Epidermal melanocyte (primary cell): ENCODE measurements around the gene CD53.
"Not testable (repeated sequence)": the region's sequence is repeated elsewhere in the genome, so short reads cannot be mapped to it uniquely, and the experiment has no call there.

Experiments used
- DNase-seq: peaks from one replicate; pipeline ENCODE4 v3.0.0; 2011; ENCODE audit warnings: low spot score; ENCODE audit not compliant: insufficient read length

The CD53 gene

DNA sequence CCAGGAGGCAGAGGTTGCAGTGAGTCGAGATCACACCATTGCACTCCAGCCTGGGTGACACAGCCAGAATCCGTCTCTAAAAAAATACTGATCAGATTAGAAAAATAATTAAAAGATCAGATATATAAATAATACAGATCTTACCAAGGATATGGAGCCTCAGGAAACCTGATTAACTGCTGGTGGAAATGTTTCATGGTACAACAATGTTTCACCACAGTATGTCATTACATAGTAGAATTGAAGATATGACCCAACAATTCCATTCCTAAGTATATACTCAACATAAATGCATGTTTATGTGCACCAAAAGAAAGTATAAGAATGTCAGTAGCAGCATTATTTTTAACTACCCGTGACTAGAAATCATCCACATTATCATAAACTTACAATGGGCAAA is 41.7 kb downstream of the CD53 start:
- DNase-seq: no peak

DNA sequence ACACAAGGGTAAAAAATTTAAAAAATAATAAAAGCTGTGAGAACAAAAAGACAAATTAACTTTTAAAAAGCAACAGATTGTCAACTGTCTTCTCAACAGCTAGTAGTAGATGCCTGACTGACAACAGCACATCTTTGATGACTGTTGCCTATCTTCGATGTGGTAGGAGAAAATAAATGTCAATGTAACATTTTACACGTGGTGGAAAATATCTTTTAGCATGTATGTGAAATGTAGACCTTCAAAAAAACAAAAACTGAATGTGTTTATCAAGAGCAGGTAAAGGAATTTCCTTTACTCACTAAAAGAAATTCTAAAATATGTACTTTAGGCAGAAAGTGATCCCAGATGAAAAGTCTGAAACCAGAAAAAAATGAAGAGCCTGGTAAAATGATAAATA is 42.9 kb downstream of the CD53 start:
- DNase-seq: no peak

DNA sequence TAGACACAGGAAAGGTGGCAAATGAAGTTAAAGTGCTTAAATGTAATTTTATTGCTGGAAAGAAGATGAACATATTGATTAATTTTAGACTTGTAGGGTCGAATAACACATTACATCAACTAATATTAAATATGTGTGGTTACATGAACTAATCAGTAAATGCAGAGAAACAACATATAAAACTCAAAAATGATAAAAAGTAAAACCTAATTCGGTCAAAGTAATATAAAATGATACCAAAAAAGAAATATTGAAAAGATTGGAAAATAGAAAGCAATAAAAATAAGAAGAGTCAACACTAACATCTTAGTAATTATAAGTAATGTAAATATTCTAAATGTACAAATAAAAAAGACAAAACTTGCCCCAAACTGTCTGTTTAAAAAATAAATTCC is 43.3 kb downstream of the CD53 start:
- no peak for DNase-seq

DNA sequence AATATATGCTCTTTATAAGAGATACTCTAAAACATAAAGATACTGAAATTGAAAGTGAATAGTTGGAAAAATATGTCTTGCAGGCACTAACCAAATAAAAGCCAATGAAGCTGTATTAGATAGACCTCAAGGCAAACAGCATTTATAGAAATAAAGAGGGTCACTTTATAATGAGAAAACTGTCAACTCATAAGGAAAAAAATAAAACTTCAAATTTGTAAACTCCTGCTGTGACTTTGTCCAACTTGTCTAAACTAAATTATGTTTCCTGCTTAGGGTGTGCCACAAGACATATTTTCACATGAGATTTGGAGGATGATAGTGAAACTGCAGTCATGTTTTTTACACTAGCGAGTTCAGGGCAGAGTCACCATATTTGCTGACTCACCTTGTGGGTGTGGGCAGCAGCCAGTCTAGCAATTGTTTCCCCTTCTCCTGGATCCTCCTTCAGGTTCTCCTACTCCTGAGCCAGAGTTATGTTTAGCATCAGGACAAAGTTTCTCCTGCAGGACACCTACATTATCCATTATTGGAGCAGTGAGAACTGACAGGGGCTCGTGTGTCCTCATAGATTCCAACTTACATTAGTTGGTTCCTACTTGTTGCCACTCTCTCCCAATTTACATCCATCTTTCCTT is 43.8 kb downstream of the CD53 start:
- no peak for DNase-seq

DNA sequence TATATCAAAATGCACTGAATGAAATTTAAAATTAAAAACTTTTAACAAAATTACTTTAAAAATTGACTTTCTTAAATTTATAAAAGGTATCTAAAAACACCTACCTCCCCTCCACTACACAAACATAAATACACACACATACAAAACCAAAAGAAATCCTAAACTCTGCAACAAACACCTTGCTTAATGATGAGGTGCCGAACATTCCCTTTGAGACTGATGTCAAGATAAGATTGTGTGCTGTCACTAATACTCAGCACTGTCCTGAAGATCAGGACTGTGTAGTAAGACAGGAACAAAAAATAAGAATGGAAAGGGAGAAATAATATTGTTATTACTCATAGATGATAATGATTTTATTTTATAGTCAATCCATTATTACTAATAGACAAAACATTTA is 45.1 kb downstream of the CD53 start:
- no peak for DNase-seq

DNA sequence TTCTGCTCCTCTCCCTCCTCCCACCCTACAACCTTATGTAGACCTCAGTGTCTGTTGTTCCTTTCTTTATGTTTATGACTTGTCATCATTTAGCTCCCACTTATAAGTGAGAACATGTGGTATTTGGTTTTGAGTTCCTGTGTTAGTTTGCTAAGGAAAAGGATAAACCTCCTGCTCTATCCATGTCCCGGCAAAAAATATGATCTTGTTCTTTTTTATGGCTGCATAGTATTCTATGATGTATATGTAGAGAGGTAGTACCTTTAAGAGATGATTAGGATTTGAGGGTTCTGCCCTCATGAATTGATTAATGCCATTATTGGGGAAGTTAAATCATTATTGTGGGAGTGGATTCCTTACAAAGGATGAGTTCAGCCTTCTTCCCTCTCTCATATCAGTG is 49.0 kb downstream of the CD53 start:
- no peak for DNase-seq

DNA sequence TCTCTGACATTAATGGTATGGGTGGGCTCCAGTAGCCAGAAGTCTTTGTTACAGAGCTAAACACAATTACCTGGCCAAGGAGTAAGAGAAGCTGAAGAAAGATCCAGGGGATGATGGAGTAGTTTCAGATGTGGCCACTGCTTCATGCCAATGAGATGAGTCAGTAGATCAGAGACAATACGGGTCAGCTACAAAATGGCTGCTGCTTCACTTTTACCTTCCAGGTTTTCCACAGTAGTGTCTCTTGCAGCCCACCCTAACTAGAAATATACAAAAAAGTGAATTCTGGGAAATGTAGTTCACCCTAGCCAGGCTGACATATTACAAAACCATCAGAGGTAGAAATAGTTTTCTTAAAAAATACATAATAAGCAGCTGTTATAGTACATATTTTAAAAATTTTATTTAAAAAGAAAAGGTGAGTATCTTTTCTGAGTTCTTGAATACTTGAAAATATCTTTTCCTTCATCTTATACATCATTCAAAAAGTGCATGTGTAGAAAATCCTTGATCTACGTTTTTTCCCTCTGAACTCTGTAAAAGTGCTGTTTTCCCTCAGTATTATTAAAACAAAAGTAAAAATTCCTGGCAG is 54.6 kb downstream of the CD53 start:
- DNase-seq: no peak

DNA sequence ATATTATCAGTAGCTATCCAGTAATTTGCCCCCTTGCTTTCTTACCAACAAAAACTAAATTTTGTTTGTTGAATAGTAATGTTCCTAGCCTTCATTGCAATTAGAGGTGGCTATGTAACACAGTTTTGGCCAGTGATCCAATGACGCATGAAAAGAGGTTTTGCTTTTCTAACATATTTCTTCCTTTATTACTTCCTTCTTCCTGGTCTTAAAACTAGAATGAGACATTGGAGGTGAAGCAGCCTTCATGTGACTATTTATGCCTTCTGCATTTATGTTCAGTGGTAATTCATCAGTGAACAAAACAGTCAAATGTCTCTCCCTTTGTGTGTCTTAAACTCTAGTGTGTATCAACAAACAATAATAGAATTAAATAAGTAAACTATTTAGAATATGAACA is 55.2 kb downstream of the CD53 start:
- no peak for DNase-seq

DNA sequence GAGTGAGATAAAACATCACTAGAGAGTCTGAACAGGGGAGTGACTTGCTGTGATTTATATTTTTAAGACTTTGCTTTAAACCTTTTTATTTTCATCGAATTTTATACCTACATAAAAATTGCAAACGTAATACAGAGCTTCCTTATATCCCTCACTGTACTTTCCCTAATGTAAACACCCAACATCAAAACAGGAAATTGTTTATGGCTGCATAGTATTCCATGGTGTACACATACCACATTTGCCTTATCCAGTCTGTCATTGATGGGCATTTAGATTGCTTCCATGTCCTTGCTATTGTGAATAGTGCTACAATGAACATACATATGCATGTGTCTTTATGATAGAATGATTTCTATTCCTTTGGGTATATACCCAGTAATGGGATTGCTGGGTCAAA is 56.0 kb downstream of the CD53 start:
- no peak for DNase-seq

DNA sequence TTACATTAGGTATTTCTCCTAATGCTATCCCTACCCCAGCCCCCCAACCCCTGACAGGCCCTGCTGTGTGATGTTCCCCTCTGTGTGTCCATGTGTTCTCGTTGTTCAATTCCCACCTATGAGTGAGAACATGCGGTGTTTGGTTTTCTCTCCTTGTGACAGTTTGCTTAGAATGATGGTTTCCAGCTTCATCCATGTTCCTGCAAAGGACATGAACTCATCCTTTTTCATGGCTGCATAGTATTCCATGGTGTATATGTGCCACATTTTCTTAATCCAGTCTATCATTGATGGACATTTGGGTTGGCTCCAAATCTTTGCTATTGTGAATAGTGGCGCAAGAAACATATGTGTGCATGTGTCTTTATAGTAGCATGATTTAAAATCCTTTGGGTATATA is 58.1 kb downstream of the CD53 start:
- not testable (repeated sequence) for DNase-seq

DNA sequence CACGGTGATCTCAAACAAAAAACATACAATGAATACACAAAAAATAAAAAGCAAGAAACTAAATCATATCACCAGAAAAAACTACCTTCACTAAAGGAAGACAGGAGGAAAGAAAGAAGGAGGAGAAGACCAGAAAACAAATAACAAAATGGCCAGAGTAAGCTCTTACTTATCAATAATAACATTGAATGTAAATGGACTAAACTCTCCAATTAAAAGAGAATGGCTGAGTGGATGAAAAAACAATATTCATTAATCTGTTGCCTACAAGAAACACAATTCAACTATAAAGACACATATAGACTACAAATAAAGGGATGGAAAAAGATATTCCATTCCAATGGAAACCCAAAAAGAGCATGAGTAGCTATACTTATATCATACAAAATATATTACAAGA is 63.6 kb downstream of the CD53 start:
- DNase-seq: no peak

DNA sequence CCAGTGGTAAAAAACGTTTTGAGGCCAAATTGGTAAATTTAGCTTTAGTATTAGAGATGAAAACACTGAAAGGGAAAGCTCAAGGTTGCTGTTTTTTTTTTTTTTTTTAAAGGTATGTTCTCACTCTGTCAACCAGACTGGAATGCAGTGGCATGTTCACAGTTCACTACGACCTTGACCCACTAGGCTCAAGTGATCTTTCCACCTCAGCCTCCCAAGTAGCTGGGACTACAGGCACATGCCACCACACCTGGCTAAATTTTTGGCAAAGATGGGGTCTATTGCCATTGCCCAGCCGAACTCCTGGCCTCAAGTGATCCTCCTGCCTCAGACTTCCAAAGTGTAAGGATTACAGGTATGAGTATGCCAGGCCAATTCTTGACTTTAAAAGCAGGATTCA is 71.9 kb downstream of the CD53 start:
- no peak for DNase-seq

DNA sequence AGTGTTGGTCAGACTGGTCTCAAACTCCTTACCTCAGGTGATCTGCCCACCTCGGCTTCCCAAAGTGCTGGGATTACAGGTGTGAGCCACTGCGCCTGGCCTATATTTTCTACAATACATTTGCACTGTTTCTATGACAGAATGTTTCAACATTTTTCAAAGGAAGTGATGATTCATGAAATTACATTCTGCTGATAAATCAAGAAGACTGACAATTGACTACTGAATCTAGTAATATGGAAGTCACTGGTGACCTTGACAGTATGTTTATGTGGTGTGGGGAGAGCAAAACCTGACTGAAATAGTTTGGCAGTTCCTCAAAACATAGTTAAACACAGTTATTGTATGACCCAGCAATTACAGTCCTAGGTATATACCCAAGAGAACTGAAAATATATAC is 72.7 kb downstream of the CD53 start:
- DNase-seq: no peak

DNA sequence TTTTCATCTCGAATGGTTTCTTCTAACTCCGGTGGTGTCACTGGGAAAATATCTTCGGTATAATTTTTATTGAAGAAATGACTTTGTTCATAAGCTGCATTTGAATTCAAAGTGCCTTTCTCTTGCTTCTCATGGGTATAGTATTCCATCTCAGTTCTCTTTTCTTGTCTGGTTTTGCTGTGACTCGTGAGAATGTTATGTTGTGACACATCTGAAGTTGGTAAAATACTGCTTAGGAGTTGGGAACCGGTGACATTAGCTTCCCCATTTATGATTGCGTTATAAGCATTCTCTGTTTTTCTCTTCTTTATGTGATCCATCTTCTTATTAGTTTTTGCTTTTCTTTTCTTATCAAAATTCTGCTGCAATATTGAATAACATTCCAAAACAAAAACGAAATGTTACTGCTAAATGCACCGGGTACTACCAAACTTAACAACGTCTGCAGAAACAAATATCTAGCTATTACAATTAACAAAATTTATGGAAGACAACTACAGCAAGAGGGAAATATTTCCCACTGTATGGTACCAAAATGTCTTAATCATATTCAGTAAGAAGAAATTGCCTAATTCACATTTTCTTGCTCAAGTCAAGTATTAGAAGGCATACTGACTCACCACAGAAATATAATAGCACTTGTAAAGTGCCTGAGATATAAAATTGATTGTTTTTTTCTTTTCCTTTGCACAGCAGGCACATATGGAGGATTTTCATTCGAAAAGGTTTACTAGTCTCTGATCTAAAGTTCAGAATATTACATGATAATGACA is 75.3 kb downstream of the CD53 start:
- DNase-seq: no peak
